HEK293 (cell line): ENCODE measurements around the gene SAT1.
A peak's percentile ranks its signal among the peaks of the same experiment; 100 is the strongest.

Experiments used
- BCL11B ChIP-seq: fragments of 450-650 bp; formaldehyde crosslinking; IDR thresholded peaks from 2 replicates; pipeline ENCODE4 v1.5.1; 2016; ENCODE audit warnings: low read depth, missing biosample characterization, missing genetic modification characterization
- IKZF3 ChIP-seq: fragments of 450-650 bp; IDR thresholded peaks from 2 replicates; pipeline ENCODE4 v1.5.0; 2018; ENCODE audit warnings: missing biosample characterization, mild to moderate bottlenecking, missing genetic modification characterization, moderate library complexity
- KLF10 ChIP-seq: fragments of 450-650 bp; IDR thresholded peaks from 2 replicates; pipeline ENCODE4 v1.5.1; 2018; ENCODE audit warnings: missing biosample characterization, mild to moderate bottlenecking, missing genetic modification characterization
- SP2 ChIP-seq: fragments of 450-650 bp; formaldehyde crosslinking; IDR thresholded peaks from 2 replicates; pipeline ENCODE4 v1.5.1; 2016; ENCODE audit warnings: missing biosample characterization, missing genetic modification characterization
- SP3 ChIP-seq: fragments of 450-650 bp; formaldehyde crosslinking; IDR thresholded peaks from 2 replicates; pipeline ENCODE4 v1.5.1; 2016; ENCODE audit warnings: missing biosample characterization, missing genetic modification characterization
- SP7 ChIP-seq: fragments of 450-650 bp; formaldehyde crosslinking; IDR thresholded peaks from 2 replicates; pipeline ENCODE4 v1.5.1; 2016; ENCODE audit warnings: missing biosample characterization, missing genetic modification characterization
- TRIM28 ChIP-seq: IDR thresholded peaks from 2 replicates; pipeline ENCODE4 v1.6.1; 2011; ENCODE audit warnings: low read length, control low read depth, borderline replicate concordance
- WT1 ChIP-seq: fragments of 450-650 bp; formaldehyde crosslinking; IDR thresholded peaks from 2 replicates; pipeline ENCODE4 v1.5.1; 2016; ENCODE audit warnings: missing biosample characterization, missing genetic modification characterization
- ZBTB10 ChIP-seq: fragments of 450-650 bp; formaldehyde crosslinking; IDR thresholded peaks from 2 replicates; pipeline ENCODE4 v1.5.1; 2016; ENCODE audit warnings: missing biosample characterization, missing genetic modification characterization
- ZBTB17 ChIP-seq: fragments of 450-650 bp; formaldehyde crosslinking; IDR thresholded peaks from 2 replicates; pipeline ENCODE4 v1.5.1; 2016; ENCODE audit warnings: missing biosample characterization, missing genetic modification characterization
- ZBTB21 ChIP-seq: fragments of 450-650 bp; formaldehyde crosslinking; IDR thresholded peaks from 2 replicates; pipeline ENCODE4 v1.5.1; 2017; ENCODE audit warnings: missing biosample characterization, missing genetic modification characterization
- ZBTB26 ChIP-seq: fragments of 450-650 bp; formaldehyde crosslinking; optimal IDR thresholded peaks from 2 replicates; pipeline ENCODE3; 2016; ENCODE audit warnings: missing biosample characterization, mild to moderate bottlenecking, missing genetic modification characterization
- ZBTB8A ChIP-seq: fragments of 450-650 bp; formaldehyde crosslinking; IDR thresholded peaks from 2 replicates; pipeline ENCODE4 v1.5.1; 2016; ENCODE audit warnings: missing biosample characterization, missing genetic modification characterization
- ZFHX2 ChIP-seq: fragments of 450-650 bp; formaldehyde crosslinking; conservative IDR thresholded peaks from 2 replicates; pipeline ENCODE4 v1.5.1; 2016; ENCODE audit warnings: missing biosample characterization, missing genetic modification characterization
- ZNF311 ChIP-seq: fragments of 450-650 bp; formaldehyde crosslinking; IDR thresholded peaks from 2 replicates; pipeline ENCODE4 v1.5.1; 2017; ENCODE audit warnings: missing biosample characterization, missing genetic modification characterization, borderline replicate concordance
- ZNF335 ChIP-seq: fragments of 450-650 bp; formaldehyde crosslinking; conservative IDR thresholded peaks from 2 replicates; pipeline ENCODE4 v1.5.1; 2016; ENCODE audit warnings: missing biosample characterization, missing genetic modification characterization
- ZNF391 ChIP-seq: fragments of 450-650 bp; formaldehyde crosslinking; IDR thresholded peaks from 2 replicates; pipeline ENCODE4 v1.5.1; 2016; ENCODE audit warnings: low read depth, missing biosample characterization, missing genetic modification characterization, borderline replicate concordance
- ZNF398 ChIP-seq: fragments of 450-650 bp; formaldehyde crosslinking; IDR thresholded peaks from 2 replicates; pipeline ENCODE4 v1.5.1; 2017; ENCODE audit warnings: missing biosample characterization, missing genetic modification characterization
- ZNF488 ChIP-seq: fragments of 450-650 bp; formaldehyde crosslinking; IDR thresholded peaks from 2 replicates; pipeline ENCODE4 v1.5.1; 2016; ENCODE audit warnings: missing biosample characterization, missing genetic modification characterization
- ZNF560 ChIP-seq: fragments of 450-650 bp; formaldehyde crosslinking; IDR thresholded peaks from 2 replicates; pipeline ENCODE4 v1.5.1; 2017; ENCODE audit warnings: missing biosample characterization, missing genetic modification characterization, borderline replicate concordance
- ZNF596 ChIP-seq: fragments of 450-650 bp; IDR thresholded peaks from 2 replicates; pipeline ENCODE4 v1.5.0; 2018; ENCODE audit warnings: missing biosample characterization, mild to moderate bottlenecking, missing genetic modification characterization, moderate library complexity
- ZNF629 ChIP-seq: fragments of 450-650 bp; formaldehyde crosslinking; IDR thresholded peaks from 2 replicates; pipeline ENCODE4 v1.5.1; 2017; ENCODE audit warnings: missing biosample characterization, missing genetic modification characterization
- ZNF76 ChIP-seq: fragments of 450-650 bp; formaldehyde crosslinking; IDR thresholded peaks from 2 replicates; pipeline ENCODE4; 2016; ENCODE audit warnings: low read depth, missing biosample characterization, missing genetic modification characterization, borderline replicate concordance
- ZNF785 ChIP-seq: fragments of 450-650 bp; formaldehyde crosslinking; IDR thresholded peaks from 2 replicates; pipeline ENCODE4 v1.5.1; 2016; ENCODE audit warnings: missing biosample characterization, missing genetic modification characterization
- ZSCAN16 ChIP-seq: fragments of 450-650 bp; formaldehyde crosslinking; IDR thresholded peaks from 2 replicates; pipeline ENCODE4 v1.5.1; 2016; ENCODE audit warnings: missing biosample characterization, missing genetic modification characterization
- TF ChIP-seq, protein P1 (sequence below): fragments of 450-650 bp; formaldehyde crosslinking; IDR thresholded peaks from 2 replicates; pipeline ENCODE4 v1.5.1; 2016; ENCODE audit warnings: missing biosample characterization, missing genetic modification characterization
- TF ChIP-seq, protein P2 (sequence below): sonication (generic); formaldehyde crosslinking; IDR thresholded peaks from 2 replicates; pipeline ENCODE4 v1.8.1; 2022; ENCODE audit warnings: mild to moderate bottlenecking, moderate library complexity, missing genetic modification reagents
- TF ChIP-seq, protein P3 (sequence below): fragments of 450-650 bp; formaldehyde crosslinking; IDR thresholded peaks from 2 replicates; pipeline ENCODE4 v1.5.1; 2017; ENCODE audit warnings: missing biosample characterization, missing genetic modification characterization

The SAT1 gene

GRCh38 chrX:23742697-23743622 lies 40.0 kb upstream of the SAT1 start, which contains the start of gene ACOT9 (continued):
- peak; percentile 98 for TF ChIP-seq ZNF335 (tag by site-specific recombination)
- TF ChIP-seq BCL11B = peak; percentile 56; the same call in 1 of the 2 replicates
- peak; percentile 73 for TF ChIP-seq ZBTB26 (tag by site-specific recombination)
- TF ChIP-seq WT1 (tag by site-specific recombination) = 0 out of 2 replicates have a peak, but pooled peaks have one; percentile 2
- TF ChIP-seq, protein P1, sequence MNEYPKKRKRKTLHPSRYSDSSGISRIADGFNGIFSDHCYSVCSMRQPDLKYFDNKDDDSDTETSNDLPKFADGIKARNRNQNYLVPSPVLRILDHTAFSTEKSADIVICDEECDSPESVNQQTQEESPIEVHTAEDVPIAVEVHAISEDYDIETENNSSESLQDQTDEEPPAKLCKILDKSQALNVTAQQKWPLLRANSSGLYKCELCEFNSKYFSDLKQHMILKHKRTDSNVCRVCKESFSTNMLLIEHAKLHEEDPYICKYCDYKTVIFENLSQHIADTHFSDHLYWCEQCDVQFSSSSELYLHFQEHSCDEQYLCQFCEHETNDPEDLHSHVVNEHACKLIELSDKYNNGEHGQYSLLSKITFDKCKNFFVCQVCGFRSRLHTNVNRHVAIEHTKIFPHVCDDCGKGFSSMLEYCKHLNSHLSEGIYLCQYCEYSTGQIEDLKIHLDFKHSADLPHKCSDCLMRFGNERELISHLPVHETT (tag by site-specific recombination) = no peak; the same call in 1 of the 2 replicates
- TF ChIP-seq, protein P2, sequence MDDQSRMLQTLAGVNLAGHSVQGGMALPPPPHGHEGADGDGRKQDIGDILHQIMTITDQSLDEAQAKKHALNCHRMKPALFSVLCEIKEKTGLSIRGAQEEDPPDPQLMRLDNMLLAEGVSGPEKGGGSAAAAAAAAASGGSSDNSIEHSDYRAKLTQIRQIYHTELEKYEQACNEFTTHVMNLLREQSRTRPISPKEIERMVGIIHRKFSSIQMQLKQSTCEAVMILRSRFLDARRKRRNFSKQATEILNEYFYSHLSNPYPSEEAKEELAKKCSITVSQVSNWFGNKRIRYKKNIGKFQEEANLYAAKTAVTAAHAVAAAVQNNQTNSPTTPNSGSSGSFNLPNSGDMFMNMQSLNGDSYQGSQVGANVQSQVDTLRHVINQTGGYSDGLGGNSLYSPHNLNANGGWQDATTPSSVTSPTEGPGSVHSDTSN (CRISPR knock-in tag) = peak; percentile 72; the same call in 1 of the 2 replicates
- peak; percentile 97 for TF ChIP-seq ZNF629 (tag by site-specific recombination)
- TF ChIP-seq ZNF785 (tag by site-specific recombination) = no peak
- TF ChIP-seq ZNF391 (tag by site-specific recombination) = peak; percentile 47; the same call in 1 of the 2 replicates
- TF ChIP-seq SP7 = peak; percentile 50; the same call in 1 of the 2 replicates
- TF ChIP-seq ZNF311 (tag by site-specific recombination) = no peak
- TF ChIP-seq, protein P3, sequence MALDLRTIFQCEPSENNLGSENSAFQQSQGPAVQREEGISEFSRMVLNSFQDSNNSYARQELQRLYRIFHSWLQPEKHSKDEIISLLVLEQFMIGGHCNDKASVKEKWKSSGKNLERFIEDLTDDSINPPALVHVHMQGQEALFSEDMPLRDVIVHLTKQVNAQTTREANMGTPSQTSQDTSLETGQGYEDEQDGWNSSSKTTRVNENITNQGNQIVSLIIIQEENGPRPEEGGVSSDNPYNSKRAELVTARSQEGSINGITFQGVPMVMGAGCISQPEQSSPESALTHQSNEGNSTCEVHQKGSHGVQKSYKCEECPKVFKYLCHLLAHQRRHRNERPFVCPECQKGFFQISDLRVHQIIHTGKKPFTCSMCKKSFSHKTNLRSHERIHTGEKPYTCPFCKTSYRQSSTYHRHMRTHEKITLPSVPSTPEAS = 0 out of 2 replicates have a peak, but pooled peaks have one; percentile 14
- TF ChIP-seq ZNF76 (tag by site-specific recombination) = no peak
- peak; percentile 91 for TF ChIP-seq SP2 (tag by site-specific recombination)
- TF ChIP-seq ZBTB8A = peak; percentile 97
- TF ChIP-seq ZBTB21 (tag by site-specific recombination) = peak; percentile 95
- TF ChIP-seq ZNF560 (tag by site-specific recombination) = no peak
- TF ChIP-seq SP3 (tag by site-specific recombination) = peak; percentile 90
- TF ChIP-seq KLF10 (tag by site-specific recombination) = peak; percentile 64; the same call in 1 of the 2 replicates
- no peak for TF ChIP-seq ZNF398 (tag by site-specific recombination)
- peak; percentile 36 for TF ChIP-seq IKZF3 (tag by site-specific recombination)
- TF ChIP-seq TRIM28 = no peak
- peak; percentile 32; the same call in 1 of the 2 replicates for TF ChIP-seq ZBTB10
- no peak for TF ChIP-seq ZNF488 (tag by site-specific recombination)
- no peak for TF ChIP-seq ZSCAN16
- TF ChIP-seq ZFHX2 (tag by site-specific recombination) = peak; percentile 80
- peak; percentile 95 for TF ChIP-seq ZBTB17 (tag by site-specific recombination)
- TF ChIP-seq ZNF596 (tag by site-specific recombination) = no peak
